Measurements from ENCODE around the gene TAF6. TPM values are rescaled to one million over a fixed set of nuclear protein-coding genes. Genes with fewer than 3 reads are reported as not detected.

TAF6 gene
- total RNA-seq, 1 donor from 2014 or later = 91.2 TPM

DNA sequence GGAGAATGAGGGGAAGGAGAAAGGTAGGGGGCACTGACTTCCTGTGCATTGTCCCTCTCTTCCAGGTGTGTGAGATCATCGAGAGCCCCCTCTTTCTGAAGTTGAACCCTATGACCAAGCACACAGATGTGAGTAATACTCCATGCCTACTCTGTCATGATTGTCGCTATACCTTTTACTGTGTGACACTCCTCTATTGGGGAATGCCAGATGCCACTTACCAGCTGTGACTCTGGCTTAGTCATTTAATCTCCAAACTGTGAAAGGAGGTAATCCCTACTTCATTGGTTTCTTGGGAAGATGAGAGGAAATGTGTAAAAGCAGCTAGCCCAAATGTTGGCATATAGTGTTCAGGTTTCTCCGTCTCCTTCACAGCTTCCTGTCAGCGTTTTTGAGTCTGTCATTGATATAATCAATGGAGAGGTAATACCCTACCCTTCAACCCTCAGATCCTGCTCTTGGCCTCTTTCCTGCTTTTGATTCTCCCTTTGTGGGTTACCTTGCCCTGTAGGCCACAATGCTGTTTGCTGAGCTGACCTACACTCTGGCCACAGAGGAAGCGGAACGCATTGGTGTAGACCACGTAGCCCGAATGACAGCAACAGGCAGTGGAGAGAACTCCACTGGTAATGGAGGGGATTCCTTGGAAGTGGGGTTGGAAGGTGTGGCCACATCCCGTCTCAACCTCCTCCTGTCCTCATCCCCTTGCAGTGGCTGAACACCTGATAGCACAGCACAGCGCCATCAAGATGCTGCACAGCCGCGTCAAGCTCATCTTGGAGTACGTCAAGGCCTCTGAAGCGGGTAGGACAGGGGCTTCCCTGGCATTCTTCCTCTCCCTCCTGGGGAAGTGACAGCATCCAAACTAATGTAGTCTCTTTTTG, 28.4 kb downstream of the TAF6 start:
- no peak for DNase-seq (ENCODE audit: low spot score, unreplicated experiment)
- TF ChIP-seq, protein P1, sequence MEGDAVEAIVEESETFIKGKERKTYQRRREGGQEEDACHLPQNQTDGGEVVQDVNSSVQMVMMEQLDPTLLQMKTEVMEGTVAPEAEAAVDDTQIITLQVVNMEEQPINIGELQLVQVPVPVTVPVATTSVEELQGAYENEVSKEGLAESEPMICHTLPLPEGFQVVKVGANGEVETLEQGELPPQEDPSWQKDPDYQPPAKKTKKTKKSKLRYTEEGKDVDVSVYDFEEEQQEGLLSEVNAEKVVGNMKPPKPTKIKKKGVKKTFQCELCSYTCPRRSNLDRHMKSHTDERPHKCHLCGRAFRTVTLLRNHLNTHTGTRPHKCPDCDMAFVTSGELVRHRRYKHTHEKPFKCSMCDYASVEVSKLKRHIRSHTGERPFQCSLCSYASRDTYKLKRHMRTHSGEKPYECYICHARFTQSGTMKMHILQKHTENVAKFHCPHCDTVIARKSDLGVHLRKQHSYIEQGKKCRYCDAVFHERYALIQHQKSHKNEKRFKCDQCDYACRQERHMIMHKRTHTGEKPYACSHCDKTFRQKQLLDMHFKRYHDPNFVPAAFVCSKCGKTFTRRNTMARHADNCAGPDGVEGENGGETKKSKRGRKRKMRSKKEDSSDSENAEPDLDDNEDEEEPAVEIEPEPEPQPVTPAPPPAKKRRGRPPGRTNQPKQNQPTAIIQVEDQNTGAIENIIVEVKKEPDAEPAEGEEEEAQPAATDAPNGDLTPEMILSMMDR (IDR thresholded peaks at IDR 0.05; ENCODE audit: unreplicated experiment) = no peak
- peaks cover 28% of the 10 kb centered on the region for H3K36me3 Mint-ChIP-seq (ENCODE audit: insufficient read depth)
- peak overlapping the region; percentile 93 for H3K4me3 Mint-ChIP-seq (ENCODE audit: low read depth)
- peaks cover 9% of the 10 kb centered on the region for H3K4me1 Mint-ChIP-seq (ENCODE audit: low read depth)
- H3K9me3 Mint-ChIP-seq (ENCODE audit: low read depth) = no peaks in the 10 kb centered on the region
- no peaks in the 10 kb centered on the region for H3K27me3 Mint-ChIP-seq
- peak overlapping the region; percentile 43 for H3K27ac Mint-ChIP-seq

DNA sequence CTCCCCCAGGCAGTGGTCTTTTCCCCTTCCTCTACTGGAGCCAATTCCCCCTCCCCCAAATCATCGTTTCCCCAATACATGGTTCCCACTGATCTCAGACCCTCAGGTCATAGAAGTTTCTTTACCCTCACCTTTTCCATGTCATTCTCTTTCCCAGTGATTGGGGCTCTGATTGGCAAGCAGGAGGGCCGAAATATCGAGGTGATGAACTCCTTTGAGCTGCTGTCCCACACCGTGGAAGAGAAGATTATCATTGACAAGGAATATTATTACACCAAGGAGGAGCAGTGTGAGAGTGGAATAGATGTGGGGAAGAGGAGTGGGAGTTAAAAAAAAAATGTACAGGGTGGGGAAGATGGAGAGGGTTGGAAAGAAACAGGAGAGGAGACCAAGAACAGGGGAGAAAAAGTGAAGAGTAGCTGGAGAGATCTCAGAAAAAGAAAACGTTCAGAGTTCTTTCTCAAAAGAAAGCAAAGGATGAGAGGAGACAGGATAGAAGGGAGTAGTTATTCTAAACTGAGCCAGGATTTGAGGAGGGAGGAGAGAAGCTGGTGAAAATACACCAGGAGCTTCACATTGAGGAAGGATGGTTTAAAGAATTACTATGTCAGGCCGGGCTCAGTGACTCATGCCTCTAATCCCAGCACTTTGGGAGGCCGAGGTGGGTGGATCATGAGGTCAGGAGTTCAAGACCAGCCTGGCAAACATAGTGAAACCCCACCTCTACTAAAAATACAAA, 29.5 kb downstream of the TAF6 start:
- no peaks in the 10 kb centered on the region for H3K9me3 Mint-ChIP-seq (ENCODE audit: low read depth)
- peaks cover 21% of the 10 kb centered on the region for H3K36me3 Mint-ChIP-seq (ENCODE audit: insufficient read depth)
- peak overlapping the region; percentile 91 for H3K27ac Mint-ChIP-seq
- no peak for DNase-seq (ENCODE audit: low spot score, unreplicated experiment)
- TF ChIP-seq, protein P1 (IDR thresholded peaks at IDR 0.05; ENCODE audit: unreplicated experiment) = no peak
- H3K4me3 Mint-ChIP-seq (ENCODE audit: low read depth) = peak overlapping the region; percentile 93
- H3K27me3 Mint-ChIP-seq = no peaks in the 10 kb centered on the region
- peaks cover 9% of the 10 kb centered on the region for H3K4me1 Mint-ChIP-seq (ENCODE audit: low read depth)

DNA sequence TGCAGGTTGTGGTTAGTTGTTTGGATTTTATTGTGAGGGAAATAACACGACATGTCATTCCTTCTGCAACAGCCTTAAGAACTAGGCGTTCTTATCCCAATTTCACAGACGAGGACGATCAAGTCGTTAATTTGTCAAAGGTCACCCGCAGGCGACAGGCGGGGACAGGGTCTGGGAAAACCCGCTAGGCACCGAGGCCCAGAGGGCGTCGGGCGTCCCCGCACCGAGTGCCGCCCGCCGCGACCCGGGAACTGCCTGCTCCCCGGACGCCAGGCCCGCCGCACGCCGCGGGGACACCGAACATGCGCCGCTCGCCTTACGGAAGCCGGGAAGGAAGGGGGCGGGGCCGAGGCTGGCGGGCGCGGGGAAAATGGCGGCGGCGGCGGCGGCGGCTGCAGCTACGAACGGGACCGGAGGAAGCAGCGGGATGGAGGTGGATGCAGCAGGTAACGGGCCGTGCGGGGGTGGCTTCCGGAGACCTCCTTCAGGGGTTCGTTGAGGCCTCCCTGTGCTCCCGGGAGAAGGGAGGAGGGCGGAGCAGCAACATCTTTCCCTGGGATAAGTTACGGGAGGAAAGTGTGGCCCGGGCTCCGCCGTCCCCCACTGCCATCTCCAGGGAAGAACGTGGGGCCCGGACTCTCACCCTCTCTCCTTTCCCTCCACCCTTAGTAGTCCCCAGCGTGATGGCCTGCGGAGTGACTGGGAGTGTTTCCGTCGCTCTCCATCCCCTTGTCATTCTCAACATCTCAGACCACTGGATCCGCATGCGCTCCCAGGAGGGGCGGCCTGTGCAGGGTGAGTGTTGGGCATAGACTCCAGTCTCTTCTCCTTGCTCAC, 30.3 kb downstream of the TAF6 start, which contains the start of gene COPS6:
Gene COPS6 (plus strand): TSS at position 349 of the 837 bp plus-strand sequence. CDS start 22 bp downstream, at position 371.
- Mint-ChIP-seq H3K27me3 (no peaks in the 10 kb centered on the region), H3K9me3 (ENCODE audit: low read depth) (no peaks in the 10 kb centered on the region), H3K27ac (peak within 1 kb of the TSS; percentile 97)

DNA sequence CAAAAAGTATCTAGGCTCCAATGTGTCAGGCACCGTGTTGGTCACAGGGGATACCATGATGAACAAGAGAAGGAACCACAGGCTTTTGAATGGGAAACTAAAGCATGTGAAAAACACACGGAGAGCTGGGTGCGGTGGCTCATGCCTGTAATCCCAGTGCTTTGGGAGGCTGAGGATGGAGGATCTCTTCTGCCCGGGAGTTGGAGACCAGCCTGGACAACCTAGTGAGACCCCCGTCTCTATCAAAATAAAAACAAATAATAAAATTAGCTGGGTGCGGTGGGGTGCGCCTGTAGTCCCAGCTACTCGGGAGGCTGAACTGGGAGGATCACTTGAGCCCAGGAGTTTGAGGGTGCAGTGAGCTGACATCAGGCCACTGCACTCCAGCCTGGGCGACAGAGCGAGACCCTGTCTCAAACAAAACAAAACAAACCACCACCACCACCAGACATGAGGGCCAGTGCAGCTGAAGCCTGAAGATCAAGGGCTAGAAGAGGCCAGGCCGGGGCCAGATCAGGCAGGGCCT, 31.0 kb downstream of the TAF6 start:
- peaks cover 15% of the 10 kb centered on the region for H3K36me3 Mint-ChIP-seq (ENCODE audit: insufficient read depth)
- peak overlapping the region; percentile 93 for H3K4me3 Mint-ChIP-seq (ENCODE audit: low read depth)
- no peak for DNase-seq (ENCODE audit: low spot score, unreplicated experiment)
- peaks cover 9% of the 10 kb centered on the region for H3K4me1 Mint-ChIP-seq (ENCODE audit: low read depth)
- TF ChIP-seq, protein P1 (IDR thresholded peaks at IDR 0.05; ENCODE audit: unreplicated experiment) = no peak
- H3K27me3 Mint-ChIP-seq = no peaks in the 10 kb centered on the region
- no peaks in the 10 kb centered on the region for H3K9me3 Mint-ChIP-seq (ENCODE audit: low read depth)
- H3K27ac Mint-ChIP-seq = peak overlapping the region; percentile 97

More for the DNA sequence above, 30.3 kb downstream of the TAF6 start, which contains the start of gene COPS6:
- peak; percentile 69 for DNase-seq (ENCODE audit: low spot score, unreplicated experiment)
- peak within 1 kb of the TSS; percentile 93 for H3K4me3 Mint-ChIP-seq (ENCODE audit: low read depth)
- H3K36me3 Mint-ChIP-seq (ENCODE audit: insufficient read depth) = peaks cover 20% of the 10 kb centered on the region
- peaks cover 9% of the 10 kb centered on the region for H3K4me1 Mint-ChIP-seq (ENCODE audit: low read depth)
- TF ChIP-seq, protein P1 (IDR thresholded peaks at IDR 0.05; ENCODE audit: unreplicated experiment) = no peak

Data from progenitor cell of endocrine pancreas (in vitro differentiated cells).